GM12892 (cell line): ENCODE measurements around the gene MED9.

ENCODE experiments used
- POLR2A ChIP-seq: IDR thresholded peaks from 2 replicates; pipeline ENCODE4 v1.6.1; 2011; ENCODE audit warnings: low read depth, low read length, control low read depth
- POLR2AphosphoS5 ChIP-seq: IDR thresholded peaks from 2 replicates; pipeline ENCODE4 v1.6.1; 2011; ENCODE audit warnings: low read depth, low read length, control low read depth

GRCh38 chr17:17463821-17464220, 13.0 kb upstream of the MED9 start:
- TF ChIP-seq POLR2AphosphoS5 (no peak), POLR2A (no peak)
